ENCODE data around the gene HAPLN3. TPM values are rescaled to one million over a fixed set of nuclear protein-coding genes. Genes with fewer than 3 reads are reported as not detected.

HAPLN3 gene
- total and polyA plus RNA-seq, 2 of the 4 experiments (the other 2 are of a cell fraction) = 5.9 to 28.6 TPM

- H3K18ac ChIP-seq (ENCODE audit: low read depth, low read length) = no peak overlapping the region
- TF ChIP-seq CEBPB (IDR thresholded peaks at IDR 0.05; ENCODE audit: low read depth, low read length) = no peak
- TF ChIP-seq RFX5 (IDR thresholded peaks at IDR 0.05; ENCODE audit: low read depth, low read length) = no peak
- TF ChIP-seq, protein P1, sequence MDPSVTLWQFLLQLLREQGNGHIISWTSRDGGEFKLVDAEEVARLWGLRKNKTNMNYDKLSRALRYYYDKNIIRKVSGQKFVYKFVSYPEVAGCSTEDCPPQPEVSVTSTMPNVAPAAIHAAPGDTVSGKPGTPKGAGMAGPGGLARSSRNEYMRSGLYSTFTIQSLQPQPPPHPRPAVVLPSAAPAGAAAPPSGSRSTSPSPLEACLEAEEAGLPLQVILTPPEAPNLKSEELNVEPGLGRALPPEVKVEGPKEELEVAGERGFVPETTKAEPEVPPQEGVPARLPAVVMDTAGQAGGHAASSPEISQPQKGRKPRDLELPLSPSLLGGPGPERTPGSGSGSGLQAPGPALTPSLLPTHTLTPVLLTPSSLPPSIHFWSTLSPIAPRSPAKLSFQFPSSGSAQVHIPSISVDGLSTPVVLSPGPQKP (IDR thresholded peaks at IDR 0.05; ENCODE audit: borderline replicate concordance, low read depth, low read length) = no peak
- TF ChIP-seq, protein P2, sequence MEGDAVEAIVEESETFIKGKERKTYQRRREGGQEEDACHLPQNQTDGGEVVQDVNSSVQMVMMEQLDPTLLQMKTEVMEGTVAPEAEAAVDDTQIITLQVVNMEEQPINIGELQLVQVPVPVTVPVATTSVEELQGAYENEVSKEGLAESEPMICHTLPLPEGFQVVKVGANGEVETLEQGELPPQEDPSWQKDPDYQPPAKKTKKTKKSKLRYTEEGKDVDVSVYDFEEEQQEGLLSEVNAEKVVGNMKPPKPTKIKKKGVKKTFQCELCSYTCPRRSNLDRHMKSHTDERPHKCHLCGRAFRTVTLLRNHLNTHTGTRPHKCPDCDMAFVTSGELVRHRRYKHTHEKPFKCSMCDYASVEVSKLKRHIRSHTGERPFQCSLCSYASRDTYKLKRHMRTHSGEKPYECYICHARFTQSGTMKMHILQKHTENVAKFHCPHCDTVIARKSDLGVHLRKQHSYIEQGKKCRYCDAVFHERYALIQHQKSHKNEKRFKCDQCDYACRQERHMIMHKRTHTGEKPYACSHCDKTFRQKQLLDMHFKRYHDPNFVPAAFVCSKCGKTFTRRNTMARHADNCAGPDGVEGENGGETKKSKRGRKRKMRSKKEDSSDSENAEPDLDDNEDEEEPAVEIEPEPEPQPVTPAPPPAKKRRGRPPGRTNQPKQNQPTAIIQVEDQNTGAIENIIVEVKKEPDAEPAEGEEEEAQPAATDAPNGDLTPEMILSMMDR (conservative IDR thresholded peaks at IDR 0.05; ENCODE audit: low read depth, low read length) = no peak
- no peak for TF ChIP-seq MXI1 (IDR thresholded peaks at IDR 0.05; ENCODE audit: borderline replicate concordance, low read depth, low read length)
- no peak for TF ChIP-seq MAFK (IDR thresholded peaks at IDR 0.05; ENCODE audit: low read depth, low read length)
- TF ChIP-seq RAD21 (IDR thresholded peaks at IDR 0.05; ENCODE audit: low read length) = no peak
- TF ChIP-seq SMC3 (IDR thresholded peaks at IDR 0.05; ENCODE audit: low read depth, low read length) = no peak
- TF ChIP-seq POLR2A (IDR thresholded peaks at IDR 0.05; ENCODE audit: low read depth, low read length) = no peak
- no peak for TF ChIP-seq BHLHE40 (IDR thresholded peaks at IDR 0.05; ENCODE audit: low read depth, low read length)
- no peak for TF ChIP-seq NFE2L2 (IDR thresholded peaks at IDR 0.05; ENCODE audit: low read depth, low read length)
- no peak for TF ChIP-seq RCOR1 (IDR thresholded peaks at IDR 0.05; ENCODE audit: insufficient replicate concordance, low read length)
- TF ChIP-seq USF2 (IDR thresholded peaks at IDR 0.05; ENCODE audit: low read depth, low read length) = no peak
- TF ChIP-seq CHD1 (IDR thresholded peaks at IDR 0.05; ENCODE audit: low read depth, low read length) = no peak
- TF ChIP-seq FOS (IDR thresholded peaks at IDR 0.05; ENCODE audit: low read depth, low read length) = no peak
- no peak for TF ChIP-seq MAZ (IDR thresholded peaks at IDR 0.05; ENCODE audit: borderline replicate concordance, low read depth, low read length)
- POLR2A ChIA-PET (ENCODE audit: unreplicated experiment) = no interaction called here
- H4K5ac ChIP-seq (ENCODE audit: low read depth, low read length) = no peak overlapping the region
- H3K14ac ChIP-seq (replicated peaks; ENCODE audit: low read depth, low read length) = no peak overlapping the region
- in situ Hi-C loops (cut with MboI; ENCODE audit: low sequenced_read_pairs) = loop anchor here (25.0 kb wide), 2 partner anchors 177 to 352 kb away; no protein-coding TSS in a partner anchor
- no peak overlapping the region for H2BK120ac ChIP-seq (ENCODE audit: low read depth, low read length)
- 79% methylated on average over 2 of the region's 3 CpGs; no CpG with 5 or more reads in 1 of the 2 experiments for WGBS, 2 experiments (ENCODE audit: extremely low coverage in 2 of 2, insufficient read length in 1 of 2)
- H3K36me3 ChIP-seq (ENCODE audit: control insufficient read depth, insufficient read depth, low read length) = no peaks in the 10 kb centered on the region
- ATAC-seq (ENCODE audit: low read depth) = no peak
- H2AK9ac ChIP-seq (replicated peaks; ENCODE audit: low read depth, low read length, poor library complexity) = no peak overlapping the region
- DNase-seq = no peak
- no peak overlapping the region for H3K56ac ChIP-seq (ENCODE audit: extremely low read depth, insufficient read depth, low read length)
- H3K27ac ChIP-seq (ENCODE audit: insufficient read depth, low read length) = no peak overlapping the region
- intact Hi-C loops (cut with micrococcal nuclease) = no loop called here
- no TSS peak for BruUV-seq (replicated peaks)
- CTCF ChIA-PET = no interaction called here
- no peak overlapping the region for H2AK5ac ChIP-seq (ENCODE audit: low read depth, low read length)
- no peak overlapping the region for H3K23ac ChIP-seq (ENCODE audit: low read depth, low read length)
- no peak overlapping the region for H3K4ac ChIP-seq (ENCODE audit: low read depth, low read length)
- H3K9ac ChIP-seq (ENCODE audit: low read depth, low read length) = no peak overlapping the region
- no peaks in the 10 kb centered on the region for H3K9me1 ChIP-seq (ENCODE audit: insufficient read depth, low read length)
- H4K8ac ChIP-seq (ENCODE audit: low read depth in 2 of 2, low read length in 2 of 2) = no peak overlapping the region
- no peak overlapping the region for H2BK20ac ChIP-seq (ENCODE audit: low read depth, low read length)
- H3K4me3 ChIP-seq (ENCODE audit: insufficient read depth, low read depth, low read length) = no peak overlapping the region
- dilution Hi-C loops (cut with HindIII; ENCODE audit: low sequenced_read_pairs, unreplicated experiment) = no loop called here
- no peak overlapping the region for H3K4me2 ChIP-seq (ENCODE audit: low read depth, low read length)
- H2AFZ ChIP-seq (replicated peaks; ENCODE audit: low read length, poor library complexity) = no peak overlapping the region
- H3K27me3 ChIP-seq (ENCODE audit: control insufficient read depth, insufficient read depth, low read length) = peaks cover 1% of the 10 kb centered on the region; the same call in 1 of the 2 replicates
- no peak overlapping the region for H4K91ac ChIP-seq (ENCODE audit: insufficient read depth, low read depth, low read length)
- 0 out of 2 replicates have a peak, but pooled peaks cover under 1% of the 10 kb centered on the region for H3K4me1 ChIP-seq (ENCODE audit: control insufficient read depth, insufficient read depth, low read length)
- no peak overlapping the region for H2BK15ac ChIP-seq (ENCODE audit: low read depth, low read length)
- no peaks in the 10 kb centered on the region for H3K79me1 ChIP-seq (ENCODE audit: low read depth in 1 of 2, low read length in 2 of 2)
- H3K9me3 ChIP-seq (ENCODE audit: control insufficient read depth, insufficient read depth, low read length) = no peaks in the 10 kb centered on the region
- no peak overlapping the region for H2BK5ac ChIP-seq (ENCODE audit: low read depth, low read length, poor library complexity, severe bottlenecking)
- H4K20me1 ChIP-seq (ENCODE audit: insufficient read depth, low read length) = no peaks in the 10 kb centered on the region
These were observed 56.2 kb downstream of the HAPLN3 start for GRCh38 chr15:88839146-88839545.

Measured in IMR-90 (cell line).